Spinal cord (tissue), 10 donors: ENCODE results near the gene FAM161B. TPM values are rescaled to one million over a fixed set of nuclear protein-coding genes. Genes with fewer than 3 reads are reported as not detected.
"Not testable (repeated sequence)": the region's sequence is repeated elsewhere in the genome, so short reads cannot be mapped to it uniquely, and the experiment has no call there.

ENCODE experiments used
- DNase-seq, 6 donors: peaks; one replicate each; pipeline versions ENCODE4 v3.0.0 to v3.0.0-alpha.2; 2013 to 2015; ENCODE audit warnings: low spot score in 6 of 6, low read depth in 4 of 6
- H3K27ac ChIP-seq: one replicate; pipeline ENCODE4 v1.5.1; 2013; ENCODE audit warnings: low read depth, low read length, control low read depth
- H3K27me3 ChIP-seq: one replicate; pipeline ENCODE4 v1.6.1; 2013; ENCODE audit warnings: low read length; ENCODE audit not compliant: control insufficient read depth, insufficient read depth
- H3K36me3 ChIP-seq: one replicate; pipeline ENCODE4 v1.6.1; 2013; ENCODE audit warnings: low read length; ENCODE audit not compliant: control insufficient read depth, insufficient read depth
- H3K4me1 ChIP-seq: one replicate; pipeline ENCODE4 v1.6.1; 2013; ENCODE audit warnings: low read length; ENCODE audit not compliant: control insufficient read depth, insufficient read depth
- H3K4me3 ChIP-seq: one replicate; pipeline ENCODE4 v1.5.1; 2013; ENCODE audit warnings: low read depth, low read length, control low read depth
- H3K9me3 ChIP-seq: one replicate; pipeline ENCODE4 v1.6.1; 2013; ENCODE audit warnings: low read length; ENCODE audit not compliant: control insufficient read depth, insufficient read depth
- WGBS: methylation state at CpG from one replicate; pipeline ENCODE4 v1.1.5; 2013; ENCODE audit warnings: missing lambda C conversion rate; ENCODE audit not compliant: insufficient coverage; 5-methylcytosine and 5-hydroxymethylcytosine counted together
- polyA plus RNA-seq, 2 donors: library from polyadenylated mRNA; unstranded; fragments of 120-200 nt; gene quantifications; one replicate each; pipeline ENCODE4 v1.2.1, GENCODE V29; 2013; ENCODE audit not compliant: insufficient read length in 2 of 2
- total RNA-seq, 2 donors: library from RNA; depleted of rRNA in 1 of 2; stranded (reverse); fragments of 120-200 nt in 1 of 2; fragments of >200 nt in 1 of 2; gene quantifications; one replicate each; pipeline versions ENCODE4 v1.2.3 to v1.2.4, GENCODE V29; 2013 to 2014
- donor health status: healthy.

Gene FAM161B
- total and polyA plus RNA-seq, 4 donors: 13.8 to 26.1 (median 19.3) TPM

GRCh38 chr14:73916324-73916723 is 33.6 kb downstream of the FAM161B start:
- WGBS: 100% methylated on average over 5 of the region's 6 CpGs
- H3K36me3 ChIP-seq: peaks cover 37% of the 10 kb centered on the region

GRCh38 chr14:73913256-73913655 is 36.6 kb downstream of the FAM161B start:
- H3K27me3 ChIP-seq: no peaks in the 10 kb centered on the region
- H3K4me3 ChIP-seq: no peak overlapping the region
- peaks cover 37% of the 10 kb centered on the region for H3K36me3 ChIP-seq
- no CpG with 5 or more reads among the region's 3 CpGs for WGBS
- no peak for DNase-seq
- H3K27ac ChIP-seq: no peak overlapping the region
- H3K4me1 ChIP-seq: no peaks in the 10 kb centered on the region
- H3K9me3 ChIP-seq: no peaks in the 10 kb centered on the region

More at GRCh38 chr14:73916324-73916723, 33.6 kb downstream of the FAM161B start:
- no peaks in the 10 kb centered on the region for H3K4me1 ChIP-seq
- no peaks in the 10 kb centered on the region for H3K27me3 ChIP-seq
- H3K4me3 ChIP-seq: no peak overlapping the region
- H3K27ac ChIP-seq: no peak overlapping the region
- H3K9me3 ChIP-seq: no peaks in the 10 kb centered on the region
- no peak for DNase-seq

GRCh38 chr14:73909681-73910080 is 40.2 kb downstream of the FAM161B start:
- H3K36me3 ChIP-seq: peaks cover 42% of the 10 kb centered on the region
- H3K9me3 ChIP-seq: no peaks in the 10 kb centered on the region
- no peaks in the 10 kb centered on the region for H3K4me1 ChIP-seq
- no CpG with 5 or more reads among the region's 1 CpG for WGBS
- DNase-seq: no peak
- no peaks in the 10 kb centered on the region for H3K27me3 ChIP-seq
- H3K4me3 ChIP-seq: no peak overlapping the region
- no peak overlapping the region for H3K27ac ChIP-seq

- Histone ChIP-seq H3K27ac (no peak overlapping the region), H3K36me3 (peaks cover 45% of the 10 kb centered on the region), H3K4me1 (no peaks in the 10 kb centered on the region), H3K9me3 (no peaks in the 10 kb centered on the region), H3K4me3 (no peak overlapping the region), H3K27me3 (no peaks in the 10 kb centered on the region)
- WGBS: no CpG with 5 or more reads among the region's 3 CpGs
- DNase-seq: no peak
Measured at GRCh38 chr14:73903028-73903427, 46.9 kb downstream of the FAM161B start.

- H3K4me1 ChIP-seq: no peaks in the 10 kb centered on the region
- no peaks in the 10 kb centered on the region for H3K9me3 ChIP-seq
- H3K27me3 ChIP-seq: no peaks in the 10 kb centered on the region
- no peak overlapping the region for H3K4me3 ChIP-seq
- peaks cover 41% of the 10 kb centered on the region for H3K36me3 ChIP-seq
- no peak overlapping the region for H3K27ac ChIP-seq
- 100% methylated on average over 1 of the region's 1 CpG for WGBS
- DNase-seq: no peak
Measured at GRCh38 chr14:73896521-73896920, 53.4 kb downstream of the FAM161B start.

- H3K4me3 ChIP-seq: no peak overlapping the region
- H3K27me3 ChIP-seq: no peaks in the 10 kb centered on the region
- no peak for DNase-seq
- no peaks in the 10 kb centered on the region for H3K4me1 ChIP-seq
- H3K27ac ChIP-seq: no peak overlapping the region
- H3K9me3 ChIP-seq: no peaks in the 10 kb centered on the region
- no CpG with 5 or more reads among the region's 1 CpG for WGBS
- H3K36me3 ChIP-seq: peaks cover 40% of the 10 kb centered on the region
Measured at GRCh38 chr14:73895939-73896338, 54.0 kb downstream of the FAM161B start.

GRCh38 chr14:73894180-73894687 is 55.7 kb downstream of the FAM161B start:
- H3K27me3 ChIP-seq, H3K4me3 ChIP-seq, H3K27ac ChIP-seq, H3K4me1 ChIP-seq, H3K9me3 ChIP-seq, DNase-seq: not testable (repeated sequence)
- peaks cover 33% of the 10 kb centered on the region for H3K36me3 ChIP-seq
- 100% methylated on average over 5 of the region's 6 CpGs for WGBS

GRCh38 chr14:73889376-73889775 is 60.5 kb downstream of the FAM161B start:
- no peaks in the 10 kb centered on the region for H3K27me3 ChIP-seq
- H3K4me1 ChIP-seq: peaks cover 6% of the 10 kb centered on the region
- H3K27ac ChIP-seq: no peak overlapping the region
- no peaks in the 10 kb centered on the region for H3K9me3 ChIP-seq
- whole genome bisulfite sequencing: 90% methylated on average over 2 of the region's 5 CpGs
- no peak for DNase-seq
- no peak overlapping the region for H3K4me3 ChIP-seq
- peaks cover 8% of the 10 kb centered on the region for H3K36me3 ChIP-seq

- DNase-seq: no peak
- no peak overlapping the region for H3K27ac ChIP-seq
- no CpG with 5 or more reads among the region's 2 CpGs for WGBS
- H3K4me1 ChIP-seq: peaks cover 6% of the 10 kb centered on the region
- no peak overlapping the region for H3K4me3 ChIP-seq
- no peaks in the 10 kb centered on the region for H3K27me3 ChIP-seq
- no peaks in the 10 kb centered on the region for H3K9me3 ChIP-seq
- H3K36me3 ChIP-seq: peaks cover 4% of the 10 kb centered on the region
Measured at GRCh38 chr14:73888971-73889370, 60.9 kb downstream of the FAM161B start.

- DNase-seq: no peak
- Histone ChIP-seq H3K4me3 (no peak overlapping the region), H3K36me3 (no peaks in the 10 kb centered on the region), H3K9me3 (no peaks in the 10 kb centered on the region), H3K4me1 (peaks cover 6% of the 10 kb centered on the region), H3K27ac (no peak overlapping the region), H3K27me3 (no peaks in the 10 kb centered on the region)
- WGBS: no CpG with 5 or more reads among the region's 3 CpGs
Measured at GRCh38 chr14:73888460-73888725, 61.5 kb downstream of the FAM161B start.
